Cardiac septum (tissue), 1 donor: ENCODE results near the gene ERVW-1. TPM values are rescaled to one million over a fixed set of nuclear protein-coding genes. Genes with fewer than 3 reads are reported as not detected.

Source experiments
- DNase-seq: peaks from one replicate; pipeline ENCODE4 v3.0.0-alpha.2; 2020; ENCODE audit warnings: low spot score
- intact Hi-C: fragments of 100-400 bp; cut with DNase I; formaldehyde crosslinking; loops from one replicate; pipeline ENCODE4 v1.14.0; 2022
- total RNA-seq: library from RNA; stranded (reverse); fragmentation: NEBNext Ultra II Directional; extraction: Animal tissue kit (Norgen Biotek cat#: 25700); gene quantifications from one replicate; pipeline ENCODE4 v1.2.1, GENCODE V29; 2021
- donor health status: DM: no; HTN: no; CAD: no.

ERVW-1 gene
- total RNA-seq, 1 donor from 2014 or later = not detected

- intact Hi-C loops = no loop called here
- DNase-seq = no peak
Measured at GRCh38 chr7:92436612-92437445, 40.9 kb downstream of the ERVW-1 start.

GRCh38 chr7:92435542-92435941 is 42.2 kb downstream of the ERVW-1 start:
- DNase-seq = no peak
- intact Hi-C loops = no loop called here

- intact Hi-C loops = no loop called here
- DNase-seq = no peak
Measured at GRCh38 chr7:92433019-92433418, 44.7 kb downstream of the ERVW-1 start.

- intact Hi-C loops = no loop called here
- DNase-seq = no peak
Measured at GRCh38 chr7:92432299-92432946, 45.3 kb downstream of the ERVW-1 start.

- no peak for DNase-seq
- intact Hi-C loops = no loop called here
Measured at GRCh38 chr7:92427193-92427592, 50.6 kb downstream of the ERVW-1 start.

- no peak for DNase-seq
- intact Hi-C loops = loop anchor here (1.0 kb wide), 1 partner anchor 21 kb away; no protein-coding TSS in a partner anchor
Measured at GRCh38 chr7:92425311-92425947, 52.3 kb downstream of the ERVW-1 start.

- no peak for DNase-seq
- intact Hi-C loops = no loop called here
Measured at GRCh38 chr7:92423710-92424131, 54.0 kb downstream of the ERVW-1 start.

GRCh38 chr7:92422926-92423325 is 54.8 kb downstream of the ERVW-1 start:
- no peak for DNase-seq
- intact Hi-C loops = no loop called here

GRCh38 chr7:92421676-92422435 is 55.9 kb downstream of the ERVW-1 start:
- intact Hi-C loops = no loop called here
- DNase-seq = no peak

Other genes with a start within 250 kb of the ERVW-1 start
- 29.3 TPM for gene KRIT1, start 232.0 kb downstream of the ERVW-1 start, total RNA-seq
- 59.4 TPM for gene ANKIB1, start 232.0 kb downstream of the ERVW-1 start, total RNA-seq
- gene GATAD1, start 30.5 kb downstream of the ERVW-1 start, total RNA-seq = 16.7 TPM
- gene PEX1, start 50.6 kb upstream of the ERVW-1 start, total RNA-seq = 13.9 TPM
- gene RBM48, start 50.8 kb upstream of the ERVW-1 start, total RNA-seq = 9.7 TPM
- 11.9 TPM for gene FAM133B, start 112.4 kb upstream of the ERVW-1 start, total RNA-seq